ENCODE results near the gene SYT7. TPM values are rescaled to one million over a fixed set of nuclear protein-coding genes. Genes with fewer than 3 reads are reported as not detected.

The SYT7 gene
- total and polyA plus RNA-seq, 10 donors, result 0.14 to 5.3 (median 2.3) TPM

GRCh38 chr11:61539006-61539405 is 41.9 kb downstream of the SYT7 start:
- H3K4me3 ChIP-seq, result no peak overlapping the region
- TF ChIP-seq POLR2AphosphoS5 (IDR thresholded peaks at IDR 0.05) (no peak), POLR2A (IDR thresholded peaks at IDR 0.05) (no peak)
- TF ChIP-seq, protein P1, sequence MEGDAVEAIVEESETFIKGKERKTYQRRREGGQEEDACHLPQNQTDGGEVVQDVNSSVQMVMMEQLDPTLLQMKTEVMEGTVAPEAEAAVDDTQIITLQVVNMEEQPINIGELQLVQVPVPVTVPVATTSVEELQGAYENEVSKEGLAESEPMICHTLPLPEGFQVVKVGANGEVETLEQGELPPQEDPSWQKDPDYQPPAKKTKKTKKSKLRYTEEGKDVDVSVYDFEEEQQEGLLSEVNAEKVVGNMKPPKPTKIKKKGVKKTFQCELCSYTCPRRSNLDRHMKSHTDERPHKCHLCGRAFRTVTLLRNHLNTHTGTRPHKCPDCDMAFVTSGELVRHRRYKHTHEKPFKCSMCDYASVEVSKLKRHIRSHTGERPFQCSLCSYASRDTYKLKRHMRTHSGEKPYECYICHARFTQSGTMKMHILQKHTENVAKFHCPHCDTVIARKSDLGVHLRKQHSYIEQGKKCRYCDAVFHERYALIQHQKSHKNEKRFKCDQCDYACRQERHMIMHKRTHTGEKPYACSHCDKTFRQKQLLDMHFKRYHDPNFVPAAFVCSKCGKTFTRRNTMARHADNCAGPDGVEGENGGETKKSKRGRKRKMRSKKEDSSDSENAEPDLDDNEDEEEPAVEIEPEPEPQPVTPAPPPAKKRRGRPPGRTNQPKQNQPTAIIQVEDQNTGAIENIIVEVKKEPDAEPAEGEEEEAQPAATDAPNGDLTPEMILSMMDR (IDR thresholded peaks at IDR 0.05 in 8 of 11, conservative IDR thresholded peaks at IDR 0.05 in 3 of 11), result no peak
- no peak for DNase-seq
- WGBS, 5 donors, result 79 to 92% (median 86%) methylated on average over 11 of the region's 11 CpGs
- H3K36me3 ChIP-seq, result no peaks in the 10 kb centered on the region
- no peak overlapping the region for H3K27ac ChIP-seq
- H3K9me3 ChIP-seq, result no peaks in the 10 kb centered on the region
- intact Hi-C loops (cut with DNase I; ENCODE audit: low total_unique reads), result no loop called here
- peaks cover 0 to 24% (median 0%) of the 10 kb centered on the region in 7 donors for H3K27me3 ChIP-seq (replicated peaks in 1 of 7)
- peaks cover 0 to 11% (median 7%) of the 10 kb centered on the region in 6 donors for H3K4me1 ChIP-seq

DNA sequence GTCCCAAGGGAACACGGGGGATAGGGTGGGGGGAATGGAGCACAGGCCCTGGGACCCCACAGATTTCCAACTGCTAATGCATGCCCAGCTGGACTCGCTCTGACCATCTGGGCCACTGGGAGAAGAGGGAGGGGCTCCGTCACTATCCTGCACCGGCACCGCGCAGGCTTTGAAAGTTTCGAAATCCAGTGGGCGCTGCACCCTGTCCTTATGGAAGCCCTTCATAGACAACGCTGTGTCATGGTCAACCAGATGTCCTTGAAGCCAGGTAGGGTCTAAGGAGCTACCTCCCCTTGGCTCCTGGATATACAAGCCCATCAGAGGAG is 42.3 kb downstream of the SYT7 start:
- Histone ChIP-seq H3K27me3 (replicated peaks in 1 of 7) (peaks cover 0 to 27% (median 0%) of the 10 kb centered on the region in 7 donors), H3K4me3 (no peak overlapping the region), H3K4me1 (peaks cover 0 to 11% (median 7%) of the 10 kb centered on the region in 6 donors), H3K27ac (no peak overlapping the region), H3K36me3 (no peaks in the 10 kb centered on the region), H3K9me3 (no peaks in the 10 kb centered on the region)
- TF ChIP-seq POLR2A (IDR thresholded peaks at IDR 0.05) (no peak), POLR2AphosphoS5 (IDR thresholded peaks at IDR 0.05) (no peak)
- TF ChIP-seq, protein P1 (IDR thresholded peaks at IDR 0.05 in 8 of 11, conservative IDR thresholded peaks at IDR 0.05 in 3 of 11), result no peak
- 84 to 94% (median 87%) methylated on average over 9 of the region's 9 CpGs for WGBS, 5 donors
- intact Hi-C loops (cut with DNase I; ENCODE audit: low total_unique reads), result no loop called here
- no peak for DNase-seq

- Histone ChIP-seq H3K27ac (no peak overlapping the region), H3K4me1 (peaks cover 0 to 10% (median 7%) of the 10 kb centered on the region in 6 donors), H3K36me3 (no peaks in the 10 kb centered on the region), H3K9me3 (no peaks in the 10 kb centered on the region), H3K4me3 (no peak overlapping the region), H3K27me3 (replicated peaks in 1 of 7) (peaks cover 0 to 33% (median 0%) of the 10 kb centered on the region in 7 donors)
- 81 to 96% (median 90%) methylated on average over 5 to 8 of the region's 8 CpGs for WGBS, 5 donors
- DNase-seq, result no peak
- TF ChIP-seq POLR2A (IDR thresholded peaks at IDR 0.05) (no peak), POLR2AphosphoS5 (IDR thresholded peaks at IDR 0.05) (no peak)
- TF ChIP-seq, protein P1 (IDR thresholded peaks at IDR 0.05 in 8 of 11, conservative IDR thresholded peaks at IDR 0.05 in 3 of 11), result no peak
- intact Hi-C loops (cut with DNase I; ENCODE audit: low total_unique reads), result no loop called here
Measured at GRCh38 chr11:61537326-61537725, 43.5 kb downstream of the SYT7 start.

DNA sequence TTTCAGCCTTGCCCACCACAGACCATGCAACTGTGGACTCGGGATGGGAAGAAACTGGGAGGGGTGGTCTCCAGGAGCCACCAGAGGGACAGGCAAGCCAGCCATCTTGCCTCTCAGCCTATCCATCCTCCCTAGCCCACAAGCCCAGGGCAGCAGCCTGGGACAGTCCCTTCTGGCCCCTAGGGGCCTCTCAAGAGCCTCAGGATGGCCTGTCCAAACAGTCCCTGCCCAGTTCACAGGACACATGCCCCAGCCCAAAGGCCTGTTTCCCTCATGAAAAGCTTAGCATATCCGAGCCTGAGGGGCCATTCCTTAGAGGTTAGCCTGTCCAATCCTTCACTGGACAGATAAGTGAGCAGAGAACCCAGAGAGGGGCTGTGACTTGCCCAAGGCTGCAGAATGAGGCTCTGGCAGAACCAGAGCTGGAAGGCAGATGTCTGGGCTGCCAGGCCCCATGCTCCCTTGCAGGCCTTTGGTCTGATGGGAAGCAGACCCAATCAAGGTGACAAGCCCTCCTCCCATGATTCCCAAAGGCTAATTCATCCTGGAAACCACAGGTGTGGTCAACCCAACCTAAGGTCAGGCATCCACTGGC is 44.1 kb downstream of the SYT7 start:
- no peak for DNase-seq
- Histone ChIP-seq H3K27me3 (replicated peaks in 1 of 7) (peaks cover 0 to 29% (median 0%) of the 10 kb centered on the region in 7 donors), H3K4me3 (no peak overlapping the region), H3K36me3 (no peaks in the 10 kb centered on the region), H3K4me1 (peaks cover 0 to 5% (median 3%) of the 10 kb centered on the region in 6 donors), H3K27ac (no peak overlapping the region), H3K9me3 (no peaks in the 10 kb centered on the region)
- TF ChIP-seq, protein P1 (IDR thresholded peaks at IDR 0.05 in 8 of 11, conservative IDR thresholded peaks at IDR 0.05 in 3 of 11), result no peak
- TF ChIP-seq POLR2AphosphoS5 (IDR thresholded peaks at IDR 0.05) (no peak), POLR2A (IDR thresholded peaks at IDR 0.05) (no peak)
- 67 to 90% (median 75%) methylated on average over 2 of the region's 2 CpGs for WGBS, 5 donors
- intact Hi-C loops (cut with DNase I; ENCODE audit: low total_unique reads), result no loop called here

All from spleen (tissue), 11 donors.